ENCODE results near the gene MOB2.

MOB2 gene

DNA sequence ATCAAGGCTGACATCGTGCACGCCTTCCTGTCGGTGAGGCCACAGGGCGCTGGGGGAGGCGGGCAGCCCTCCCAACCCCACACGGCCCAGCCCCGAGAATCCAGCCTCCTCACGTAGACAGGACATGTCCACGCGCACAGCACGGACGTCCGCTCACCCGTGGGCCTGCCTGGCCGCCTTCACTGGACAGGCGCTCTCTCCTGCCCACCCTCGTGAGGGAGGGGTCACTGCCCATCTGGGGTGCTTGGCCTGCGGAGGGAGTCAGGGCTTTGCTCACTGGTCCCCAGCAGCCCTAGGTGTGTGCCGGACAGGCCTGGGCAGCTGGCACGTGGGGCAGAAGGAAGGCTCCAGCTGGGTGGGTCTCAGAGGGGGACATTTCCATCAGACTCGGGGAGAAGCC is 32.0 kb downstream of the MOB2 start:
- no peaks in the 10 kb centered on the region for H3K36me3 ChIP-seq (ENCODE audit: control insufficient read depth, insufficient read depth, low read length)
- no peaks in the 10 kb centered on the region for H3K9me3 ChIP-seq (ENCODE audit: control insufficient read depth, low read length)
- no peak overlapping the region for H3K4me2 ChIP-seq (ENCODE audit: low read length)
- H3K27me3 ChIP-seq (ENCODE audit: control insufficient read depth, insufficient read depth, low read length): no peaks in the 10 kb centered on the region
- no peak overlapping the region for H3K4me3 ChIP-seq (ENCODE audit: low read depth, low read length)
- H3K79me2 ChIP-seq: no peaks in the 10 kb centered on the region
- no peak overlapping the region for H3K27ac ChIP-seq
- no peaks in the 10 kb centered on the region for H3K4me1 ChIP-seq
- TF ChIP-seq CTCF (IDR thresholded peaks at IDR 0.05): no peak
- H2AFZ ChIP-seq: no peak overlapping the region
- no peak overlapping the region for H3K9ac ChIP-seq

DNA sequence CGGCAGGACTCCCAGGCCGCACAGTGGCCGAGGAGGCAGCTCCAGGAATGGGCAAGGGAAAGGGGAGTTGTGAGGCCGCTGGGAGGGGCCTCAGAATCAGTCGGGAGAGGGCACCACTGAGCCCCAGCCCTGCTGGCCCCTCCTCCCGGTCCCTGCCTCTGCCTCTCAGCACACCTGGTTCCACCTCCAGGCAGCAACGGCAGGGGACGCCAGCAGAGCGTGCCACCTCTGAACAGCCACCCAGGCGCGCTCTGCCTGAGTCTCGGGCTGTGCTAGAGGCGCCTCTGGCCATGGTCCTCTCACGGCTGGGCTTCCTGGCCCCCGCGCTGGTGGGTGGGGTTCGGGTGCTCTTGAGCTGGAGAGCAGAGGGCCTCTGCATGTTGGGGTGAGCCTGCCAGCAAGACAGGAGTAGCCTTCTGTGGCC is 33.0 kb downstream of the MOB2 start:
- Histone ChIP-seq H3K4me1 (no peaks in the 10 kb centered on the region), H3K4me2 (ENCODE audit: low read length) (no peak overlapping the region), H2AFZ (no peak overlapping the region), H3K27ac (no peak overlapping the region), H3K27me3 (ENCODE audit: control insufficient read depth, insufficient read depth, low read length) (no peaks in the 10 kb centered on the region), H3K4me3 (ENCODE audit: low read depth, low read length) (no peak overlapping the region), H3K36me3 (ENCODE audit: control insufficient read depth, insufficient read depth, low read length) (no peaks in the 10 kb centered on the region), H3K79me2 (no peaks in the 10 kb centered on the region), H3K9me3 (ENCODE audit: control insufficient read depth, low read length) (no peaks in the 10 kb centered on the region), H3K9ac (no peak overlapping the region)
- peak; percentile 22 for TF ChIP-seq CTCF (IDR thresholded peaks at IDR 0.05)

DNA sequence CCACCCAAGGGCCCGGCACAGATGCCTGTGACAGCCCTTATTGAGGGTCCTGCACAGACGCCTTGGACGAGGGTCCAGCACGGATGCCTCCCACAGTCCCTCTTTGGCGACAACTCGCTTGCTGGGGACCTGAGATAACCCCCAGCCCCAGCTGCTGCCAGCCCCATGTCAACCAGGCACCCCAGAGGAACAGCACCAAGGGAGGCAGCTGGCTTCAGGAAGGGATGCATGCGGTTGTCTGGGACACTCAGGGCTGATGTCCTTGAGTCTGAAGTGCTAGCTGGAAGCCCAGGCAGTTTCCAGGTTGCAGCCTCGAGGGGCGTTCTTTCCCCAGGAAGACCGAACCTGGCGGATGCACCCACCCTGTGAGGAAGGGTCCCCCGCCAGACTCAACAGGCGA is 33.8 kb downstream of the MOB2 start:
- no peak overlapping the region for H3K4me2 ChIP-seq (ENCODE audit: low read length)
- no peaks in the 10 kb centered on the region for H3K79me2 ChIP-seq
- no peak for TF ChIP-seq CTCF (IDR thresholded peaks at IDR 0.05)
- H3K4me1 ChIP-seq: no peaks in the 10 kb centered on the region
- H3K27ac ChIP-seq: no peak overlapping the region
- H3K9me3 ChIP-seq (ENCODE audit: control insufficient read depth, low read length): no peaks in the 10 kb centered on the region
- no peaks in the 10 kb centered on the region for H3K36me3 ChIP-seq (ENCODE audit: control insufficient read depth, insufficient read depth, low read length)
- H3K9ac ChIP-seq: no peak overlapping the region
- H2AFZ ChIP-seq: no peak overlapping the region
- no peaks in the 10 kb centered on the region for H3K27me3 ChIP-seq (ENCODE audit: control insufficient read depth, insufficient read depth, low read length)
- H3K4me3 ChIP-seq (ENCODE audit: low read depth, low read length): no peak overlapping the region

- H3K4me1 ChIP-seq: no peaks in the 10 kb centered on the region
- H2AFZ ChIP-seq: no peak overlapping the region
- no peaks in the 10 kb centered on the region for H3K27me3 ChIP-seq (ENCODE audit: control insufficient read depth, insufficient read depth, low read length)
- no peak overlapping the region for H3K4me2 ChIP-seq (ENCODE audit: low read length)
- H3K9me3 ChIP-seq (ENCODE audit: control insufficient read depth, low read length): no peaks in the 10 kb centered on the region
- H3K9ac ChIP-seq: no peak overlapping the region
- no peak for TF ChIP-seq CTCF (IDR thresholded peaks at IDR 0.05)
- no peak overlapping the region for H3K27ac ChIP-seq
- H3K79me2 ChIP-seq: no peaks in the 10 kb centered on the region
- H3K4me3 ChIP-seq (ENCODE audit: low read depth, low read length): no peak overlapping the region
- no peaks in the 10 kb centered on the region for H3K36me3 ChIP-seq (ENCODE audit: control insufficient read depth, insufficient read depth, low read length)
These were observed 34.7 kb downstream of the MOB2 start for GRCh38 chr11:1451781-1452470.

All from parathyroid adenoma (tissue), 2 donors.